Psoas muscle (tissue), 8 donors: ENCODE results near the gene MRTFB. TPM values are rescaled to one million over a fixed set of nuclear protein-coding genes. Genes with fewer than 3 reads are reported as not detected.
"Not testable (repeated sequence)": the region's sequence is repeated elsewhere in the genome, so short reads cannot be mapped to it uniquely, and the experiment has no call there.

Experiments
- ATAC-seq, 4 donors: fragments of 200-7000 bp; cut with Tn5 transposase; one replicate each; pipeline ENCODE4 v1.9.1; 2020; ENCODE audit warnings: moderate library complexity in 3 of 4, mild to moderate bottlenecking in 2 of 4
- DNase-seq, 2 donors: peaks; one replicate each; pipeline ENCODE4 v3.0.0-alpha.2; 2020
- H3K27ac ChIP-seq: fragments of 200-600 bp; one replicate; pipeline ENCODE4 v1.8.0; 2022
- H3K27me3 ChIP-seq, 3 donors: fragments of 200-600 bp in 1 of 3; one replicate each; pipeline versions ENCODE4 v1.6.1 to v1.8.0; 2013 to 2022; ENCODE audit warnings: low read length in 2 of 3, mild to moderate bottlenecking in 2 of 3, moderate library complexity in 1 of 3; ENCODE audit not compliant: insufficient read depth in 3 of 3
- H3K36me3 ChIP-seq, 2 donors: fragments of 200-600 bp in 1 of 2; one replicate each; pipeline versions ENCODE4 v1.6.1 to v1.8.0; 2013 to 2022; ENCODE audit warnings: low read depth in 1 of 2, mild to moderate bottlenecking in 1 of 2, moderate library complexity in 1 of 2; ENCODE audit not compliant: insufficient read depth in 1 of 2
- H3K4me1 ChIP-seq: fragments of 200-600 bp; one replicate; pipeline ENCODE4 v1.8.0; 2022
- H3K4me3 ChIP-seq: fragments of 200-600 bp; one replicate; pipeline ENCODE4 v1.8.0; 2022; ENCODE audit warnings: mild to moderate bottlenecking
- H3K9me3 ChIP-seq: fragments of 200-600 bp; one replicate; pipeline ENCODE4 v1.8.0; 2022
- CTCF ChIP-seq: fragments of 200-600 bp; IDR thresholded peaks from one replicate; pipeline ENCODE4 v1.8.0; 2022; ENCODE audit warnings: antibody characterized with exemption
- WGBS, 3 donors: extraction: QIAGEN DNeasy Blood & Tissue Kit; methylation state at CpG; one replicate each; pipeline versions ENCODE4 v1.1.6 to v1.1.7; 2013; 5-methylcytosine and 5-hydroxymethylcytosine counted together
- intact Hi-C, 2 donors: fragments of 100-400 bp; cut with DNase I; formaldehyde crosslinking; loops; one replicate each; pipeline versions ENCODE4 v1.11.0 to v1.14.2; 2022
- polyA plus RNA-seq, 3 donors: library from polyadenylated mRNA; stranded (reverse); fragments of 200-250 nt; gene quantifications; one replicate each; pipeline ENCODE4 v1.2.3, GENCODE V29; 2013
- total RNA-seq, 4 donors: library from RNA; stranded (reverse); fragmentation: NEBNext Ultra II Directional in 2 of 4; extraction: Animal tissue kit (Norgen Biotek cat#: 25700) in 2 of 4; gene quantifications; one replicate each; pipeline versions ENCODE4 v1.2.1 to v1.2.4, GENCODE V29; 2021 to 2023
- donor health status: healthy with polysubstance abuse.
- donor health status: DM: no; HTN: no; CAD: no; lungs with moderate emphysema.
- donor health status: Bipolar disorder and iron deficiency.
- donor health status: healthy.
- donor health status: DM: yes; HTN: yes; CAD: no.
- donor health status: DM: no; HTN: no; CAD: no.
- donor health status: DM: no; HTN: no; CAD: no.
- donor health status: DM: yes; HTN: yes; CAD: no.

MRTFB gene
- total and polyA plus RNA-seq, 7 donors, result 2.7 to 26.3 (median 14.1) TPM

DNA sequence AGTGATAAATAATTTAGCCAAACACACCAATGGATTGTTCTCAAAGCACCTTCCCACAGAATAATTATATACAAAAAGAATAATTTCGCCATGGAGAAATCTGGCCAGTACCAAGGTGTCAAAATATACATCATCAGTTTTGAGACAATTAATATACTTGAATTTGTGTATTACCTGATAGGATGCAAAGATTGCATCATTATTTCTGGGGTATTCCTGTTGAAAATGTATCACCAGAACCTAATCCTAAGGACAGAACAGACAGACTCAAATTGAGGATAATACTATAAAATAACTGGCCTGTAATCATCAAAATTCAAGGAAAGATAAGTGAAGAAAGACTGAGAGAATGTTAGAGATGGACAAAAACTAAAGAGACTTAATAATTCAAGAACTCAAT, 111.9 kb downstream of the MRTFB start:
- ATAC-seq (no peak), DNase-seq (no peak)
- WGBS, 3 donors, result 97 to 100% (median 99%) methylated on average over 1 of the region's 1 CpG
- Histone ChIP-seq H3K4me3 (no peak overlapping the region), H3K4me1 (peaks cover 18% of the 10 kb centered on the region), H3K36me3 (no peaks in the 10 kb centered on the region), H3K27me3 (no peaks in the 10 kb centered on the region), H3K27ac (no peak overlapping the region), H3K9me3 (no peaks in the 10 kb centered on the region)
- intact Hi-C loops, result loop anchor here in 1 of 2 donors (10.0 kb wide), 1 partner anchor 108 kb away; the partner anchor contains the start of gene MRTFB
- no peak for TF ChIP-seq CTCF

GRCh38 chr16:14183962-14184361, 112.8 kb downstream of the MRTFB start:
- not testable (repeated sequence) for H3K4me3 ChIP-seq, H3K9me3 ChIP-seq, ATAC-seq, H3K36me3 ChIP-seq, DNase-seq, H3K27ac ChIP-seq, H3K27me3 ChIP-seq
- H3K4me1 ChIP-seq, result peaks cover 20% of the 10 kb centered on the region
- intact Hi-C loops, result loop anchor here in 1 of 2 donors (10.0 kb wide), 1 partner anchor 109 kb away; the partner anchor contains the start of gene MRTFB
- WGBS, 3 donors, result 77 to 85% (median 82%) methylated on average over 6 of the region's 6 CpGs

DNA sequence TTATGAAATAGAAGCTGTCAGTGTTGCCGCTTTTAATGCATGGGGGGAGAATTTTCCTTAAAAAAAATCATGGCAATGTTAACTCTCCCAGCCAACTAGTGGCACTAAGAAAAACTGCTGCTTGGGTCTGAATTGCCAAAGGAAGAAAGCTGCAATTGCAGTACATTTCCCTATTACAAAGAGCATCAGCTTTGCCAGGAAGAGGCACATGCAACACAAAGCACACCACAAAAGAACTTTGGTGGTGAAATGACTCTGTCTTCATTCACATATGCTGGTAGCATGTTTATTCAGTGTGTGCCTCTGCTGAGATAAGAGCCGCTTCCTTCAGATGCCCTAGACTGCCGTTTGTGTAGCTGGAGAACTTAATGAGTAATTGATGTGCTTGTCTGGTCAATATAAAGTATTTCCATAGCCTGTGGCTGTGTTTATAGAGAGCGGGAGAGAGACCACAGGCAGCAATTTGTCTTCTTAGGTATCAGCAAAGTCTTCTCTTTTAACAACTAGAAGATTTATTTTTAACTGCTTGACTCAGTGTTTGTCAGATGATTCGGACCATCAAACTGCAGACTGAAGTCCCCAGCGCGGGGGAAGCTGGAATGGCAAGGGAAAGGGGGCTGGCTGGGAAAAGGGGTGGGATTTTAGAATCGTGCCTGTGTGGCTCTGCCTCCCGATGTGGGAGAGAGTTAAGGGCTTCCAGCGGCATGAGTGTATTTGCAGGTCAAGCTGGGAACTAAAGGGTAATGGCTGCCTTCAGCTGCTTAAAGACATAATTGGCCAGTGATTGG, 115.1 kb downstream of the MRTFB start:
- Histone ChIP-seq H3K4me3 (peak overlapping the region; percentile 72), H3K4me1 (peaks cover 34% of the 10 kb centered on the region), H3K27ac (peak overlapping the region; percentile 90), H3K27me3 (no peaks in the 10 kb centered on the region), H3K9me3 (no peaks in the 10 kb centered on the region), H3K36me3 (no peaks in the 10 kb centered on the region)
- ATAC-seq (peak; percentile 74 to 87 (median 82)), DNase-seq (peak; percentile 24 to 53)
- intact Hi-C loops, result loop anchor here (5.0 to 10.0 kb wide), 5 partner anchors 74 to 264 kb away; partner anchors contain the start of genes ERCC4 (in 2 of the 2) and MRTFB (in 2 of the 2)
- WGBS, 3 donors, result 9 to 21% (median 11%) methylated on average over 10 of the region's 10 CpGs
- peak; percentile 45 for TF ChIP-seq CTCF

GRCh38 chr16:14186795-14187221, 115.7 kb downstream of the MRTFB start:
- WGBS, 3 donors, result 21 to 45% (median 21%) methylated on average over 5 of the region's 5 CpGs
- no peaks in the 10 kb centered on the region for H3K27me3 ChIP-seq
- peaks cover 34% of the 10 kb centered on the region for H3K4me1 ChIP-seq
- H3K36me3 ChIP-seq, result no peaks in the 10 kb centered on the region
- H3K9me3 ChIP-seq, result no peaks in the 10 kb centered on the region
- DNase-seq, result no peak
- H3K4me3 ChIP-seq, result peak overlapping the region; percentile 72
- intact Hi-C loops, result loop anchor here (5.0 to 10.0 kb wide), 5 partner anchors 75 to 265 kb away; partner anchors contain the start of genes ERCC4 (in 2 of the 2) and MRTFB (in 2 of the 2)
- peak; percentile 40 to 73 (median 62) for ATAC-seq
- no peak for TF ChIP-seq CTCF
- peak overlapping the region; percentile 90 for H3K27ac ChIP-seq
